ENCODE results near the gene PANK2.

Gene PANK2

DNA sequence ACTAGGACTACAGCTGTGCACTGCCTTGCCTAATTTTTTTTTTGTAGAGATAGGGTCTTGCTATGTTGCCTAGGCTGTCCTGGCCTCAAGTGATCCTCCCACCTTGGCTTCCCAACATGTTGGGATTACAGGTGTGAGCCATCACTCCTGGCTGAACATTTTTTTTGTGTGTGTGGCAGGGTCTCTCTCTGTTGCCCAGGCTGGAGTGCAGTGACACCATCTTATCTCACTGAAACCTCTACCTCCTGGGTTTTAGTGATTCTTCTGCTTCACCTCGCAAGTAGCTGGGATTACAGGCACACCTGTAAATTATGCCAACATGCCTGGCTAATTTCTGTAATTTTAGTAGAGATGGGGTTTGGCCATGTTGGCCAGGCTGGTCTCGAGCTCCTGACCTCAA is 25.3 kb downstream of the PANK2 start:
- no peak for TF ChIP-seq CTCF (IDR thresholded peaks at IDR 0.05)
- DNase-seq: no peak
- H3K27me3 ChIP-seq: no peaks in the 10 kb centered on the region
- H3K9me3 ChIP-seq: no peaks in the 10 kb centered on the region
- H3K4me3 ChIP-seq: no peak overlapping the region
- H3K4me1 ChIP-seq: peaks cover 0 to 11% (median 6%) of the 10 kb centered on the region in 4 donors
- H3K27ac ChIP-seq: no peak overlapping the region
- intact Hi-C loops (cut with DNase I; ENCODE audit: low total_unique reads): no loop called here
- peaks cover 51 to 69% (median 64%) of the 10 kb centered on the region in 3 donors for H3K36me3 ChIP-seq

GRCh38 chr20:3915691-3916090 is 26.5 kb downstream of the PANK2 start:
- DNase-seq: no peak
- intact Hi-C loops (cut with DNase I; ENCODE audit: low total_unique reads): no loop called here
- Histone ChIP-seq H3K9me3 (no peaks in the 10 kb centered on the region), H3K4me1 (peaks cover 0 to 13% (median 9%) of the 10 kb centered on the region in 4 donors), H3K27ac (no peak overlapping the region), H3K27me3 (no peaks in the 10 kb centered on the region), H3K36me3 (peaks cover 46 to 66% (median 61%) of the 10 kb centered on the region in 3 donors), H3K4me3 (no peak overlapping the region)
- TF ChIP-seq CTCF (IDR thresholded peaks at IDR 0.05): no peak

- H3K36me3 ChIP-seq: peaks cover 45 to 66% (median 57%) of the 10 kb centered on the region in 3 donors
- no peaks in the 10 kb centered on the region for H3K27me3 ChIP-seq
- no peak for DNase-seq
- peaks cover 0 to 13% (median 9%) of the 10 kb centered on the region in 4 donors for H3K4me1 ChIP-seq
- H3K4me3 ChIP-seq: no peak overlapping the region
- no peak for TF ChIP-seq CTCF (IDR thresholded peaks at IDR 0.05)
- H3K9me3 ChIP-seq: no peaks in the 10 kb centered on the region
- intact Hi-C loops (cut with DNase I; ENCODE audit: low total_unique reads): no loop called here
- H3K27ac ChIP-seq: no peak overlapping the region
Observed at GRCh38 chr20:3916364-3916763, 27.2 kb downstream of the PANK2 start.

DNA sequence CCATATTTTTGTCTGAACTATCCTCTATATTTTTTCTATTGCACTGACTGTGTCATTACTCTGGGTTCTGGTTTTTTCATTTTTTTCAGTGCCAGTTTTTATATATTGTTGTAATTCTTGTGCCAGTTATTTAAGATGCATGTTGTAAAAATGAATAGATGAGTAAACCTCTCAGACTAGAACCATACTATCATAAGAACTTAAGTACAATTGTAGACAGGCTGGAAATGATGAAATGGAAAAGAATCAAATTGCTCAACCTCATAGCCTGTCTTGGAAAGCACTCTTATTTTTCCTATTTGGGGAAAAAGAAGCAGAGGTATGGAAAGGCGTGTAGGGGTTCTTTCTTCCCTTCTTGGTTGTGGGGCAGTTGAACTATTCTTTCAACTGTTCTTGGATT is 30.2 kb downstream of the PANK2 start:
- H3K4me3 ChIP-seq: no peak overlapping the region
- no peak for DNase-seq
- intact Hi-C loops (cut with DNase I; ENCODE audit: low total_unique reads): no loop called here
- H3K4me1 ChIP-seq: peaks cover 0 to 24% (median 18%) of the 10 kb centered on the region in 4 donors
- peaks cover 20 to 68% (median 46%) of the 10 kb centered on the region in 3 donors for H3K36me3 ChIP-seq
- TF ChIP-seq CTCF (IDR thresholded peaks at IDR 0.05): no peak
- H3K27ac ChIP-seq: no peak overlapping the region
- H3K27me3 ChIP-seq: no peaks in the 10 kb centered on the region
- H3K9me3 ChIP-seq: no peaks in the 10 kb centered on the region

GRCh38 chr20:3922223-3922982 is 33.2 kb downstream of the PANK2 start:
- Histone ChIP-seq H3K9me3 (no peaks in the 10 kb centered on the region), H3K36me3 (peaks cover 12 to 61% (median 43%) of the 10 kb centered on the region in 3 donors), H3K4me1 (peaks cover 0 to 28% (median 15%) of the 10 kb centered on the region in 4 donors), H3K27ac (no peak overlapping the region), H3K27me3 (no peaks in the 10 kb centered on the region), H3K4me3 (no peak overlapping the region)
- no peak for DNase-seq
- TF ChIP-seq CTCF (IDR thresholded peaks at IDR 0.05): no peak
- intact Hi-C loops (cut with DNase I; ENCODE audit: low total_unique reads): no loop called here

Measured in tibial artery (tissue), 4 donors.